GM21515 (cell line): ENCODE data around the gene BTBD9.

Source experiments
- ATAC-seq: cut with Tn5 transposase; IDR thresholded peaks from one replicate; pipeline ENCODE4 v1.9.1; 2021; ENCODE audit not compliant: unreplicated experiment

Gene BTBD9

GRCh38 chr6:38168699-38169098 is 471.0 kb downstream of the BTBD9 start:
- no peak for ATAC-seq

GRCh38 chr6:38168126-38168525 is 471.6 kb downstream of the BTBD9 start:
- ATAC-seq, result no peak

- ATAC-seq, result no peak
Measured at GRCh38 chr6:38167598-38167997, 472.1 kb downstream of the BTBD9 start.

GRCh38 chr6:38166411-38167240 is 473.1 kb downstream of the BTBD9 start:
- ATAC-seq, result no peak

- no peak for ATAC-seq
Measured at GRCh38 chr6:38164671-38165108, 475.0 kb downstream of the BTBD9 start.

- no peak for ATAC-seq
Measured at GRCh38 chr6:38164131-38164481, 475.6 kb downstream of the BTBD9 start.

GRCh38 chr6:38163186-38164130 is 476.3 kb downstream of the BTBD9 start:
- no peak for ATAC-seq

GRCh38 chr6:38162493-38163185 is 477.1 kb downstream of the BTBD9 start:
- no peak for ATAC-seq

- no peak for ATAC-seq
Measured at GRCh38 chr6:38161754-38162492, 477.8 kb downstream of the BTBD9 start.

- ATAC-seq, result no peak
Measured at GRCh38 chr6:38161331-38161730, 478.4 kb downstream of the BTBD9 start.

- no peak for ATAC-seq
Measured at GRCh38 chr6:38160831-38161230, 478.9 kb downstream of the BTBD9 start.

GRCh38 chr6:38159596-38159995 is 480.1 kb downstream of the BTBD9 start:
- no peak for ATAC-seq

GRCh38 chr6:38158762-38159350 is 480.9 kb downstream of the BTBD9 start:
- no peak for ATAC-seq

- no peak for ATAC-seq
Measured at GRCh38 chr6:38157905-38158304, 481.8 kb downstream of the BTBD9 start.

GRCh38 chr6:38156818-38157565 is 482.7 kb downstream of the BTBD9 start:
- ATAC-seq, result no peak

GRCh38 chr6:38155621-38156204 is 484.0 kb downstream of the BTBD9 start:
- ATAC-seq, result no peak

GRCh38 chr6:38155144-38155543 is 484.6 kb downstream of the BTBD9 start:
- ATAC-seq, result no peak

GRCh38 chr6:38154731-38155130 is 485.0 kb downstream of the BTBD9 start:
- no peak for ATAC-seq

- no peak for ATAC-seq
Measured at GRCh38 chr6:38153798-38154345, 485.9 kb downstream of the BTBD9 start.
